EL (cell line): ENCODE data around the gene NADK.
"Not testable (repeated sequence)": the region's sequence is repeated elsewhere in the genome, so short reads cannot be mapped to it uniquely, and the experiment has no call there.

Experiments
- DNase-seq: peaks from one replicate; pipeline ENCODE4 v3.0.0-alpha.2; 2016

Gene NADK

DNA sequence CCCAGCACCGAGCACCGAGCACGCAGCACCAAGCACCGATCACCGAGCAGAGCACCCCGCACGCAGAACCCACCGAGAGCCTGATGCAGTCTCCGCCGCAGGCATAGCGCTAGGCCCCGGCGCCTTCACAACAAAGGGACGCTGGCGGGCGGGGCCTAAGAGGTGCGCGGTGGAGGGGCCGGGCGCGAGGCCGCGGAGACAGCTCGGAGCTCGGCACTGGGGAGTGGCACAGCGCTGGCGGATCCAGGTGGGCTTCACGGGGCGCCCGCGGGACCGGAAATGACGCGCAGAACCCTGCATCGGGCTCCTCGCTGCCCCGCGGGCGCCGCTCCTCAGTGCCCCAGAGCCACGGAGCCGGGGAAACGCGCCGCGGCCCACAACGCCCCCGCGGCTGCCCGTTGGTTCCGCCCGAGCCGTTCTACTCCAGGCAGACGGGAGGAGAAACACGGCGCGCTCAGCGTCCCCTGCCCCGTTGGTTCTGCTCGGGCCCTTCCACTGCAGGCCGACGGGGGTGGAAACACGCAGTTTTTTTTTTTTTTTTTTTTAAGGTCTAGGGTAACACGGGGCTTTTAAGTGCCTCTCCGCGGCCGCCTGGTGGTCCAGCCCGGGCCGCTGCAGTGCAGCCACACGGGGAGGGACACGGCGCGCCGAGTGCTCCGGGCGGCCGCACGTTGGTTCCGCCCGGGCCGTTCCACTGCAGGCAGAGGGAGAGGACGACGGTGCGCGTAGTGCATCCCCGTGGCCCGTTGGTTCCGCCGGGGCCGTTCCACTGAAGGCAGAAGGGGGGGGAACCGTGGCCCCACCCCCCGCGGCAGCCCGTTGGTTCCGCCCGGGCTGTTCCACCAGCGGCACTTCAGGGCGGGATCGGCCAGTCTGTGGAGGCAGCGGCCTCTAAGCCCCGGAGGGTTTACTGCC, 32.4 kb downstream of the NADK start:
- DNase-seq: peak; percentile 70

DNA sequence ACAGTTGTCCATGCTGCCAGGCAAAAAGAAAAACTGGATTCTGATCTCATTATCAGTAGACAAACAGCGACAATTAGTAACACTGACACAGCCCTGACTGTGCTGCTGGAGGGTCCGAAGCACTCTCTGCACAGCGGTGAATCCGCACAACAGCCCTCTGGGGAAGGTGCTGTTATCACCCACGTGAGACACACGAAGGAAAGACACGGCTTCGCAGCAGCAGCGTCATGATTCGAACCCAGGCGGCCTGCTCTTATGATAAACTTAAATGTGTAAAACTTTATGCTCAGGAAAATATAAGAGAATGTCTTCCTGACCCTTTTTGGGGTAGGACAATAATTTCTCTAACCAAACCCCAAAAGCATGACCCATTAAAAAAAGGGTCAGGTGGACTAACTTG, 35.7 kb downstream of the NADK start:
- DNase-seq: not testable (repeated sequence)

- DNase-seq: peak; percentile 98
These were observed 37.3 kb downstream of the NADK start for GRCh38 chr1:1741013-1741412.

DNA sequence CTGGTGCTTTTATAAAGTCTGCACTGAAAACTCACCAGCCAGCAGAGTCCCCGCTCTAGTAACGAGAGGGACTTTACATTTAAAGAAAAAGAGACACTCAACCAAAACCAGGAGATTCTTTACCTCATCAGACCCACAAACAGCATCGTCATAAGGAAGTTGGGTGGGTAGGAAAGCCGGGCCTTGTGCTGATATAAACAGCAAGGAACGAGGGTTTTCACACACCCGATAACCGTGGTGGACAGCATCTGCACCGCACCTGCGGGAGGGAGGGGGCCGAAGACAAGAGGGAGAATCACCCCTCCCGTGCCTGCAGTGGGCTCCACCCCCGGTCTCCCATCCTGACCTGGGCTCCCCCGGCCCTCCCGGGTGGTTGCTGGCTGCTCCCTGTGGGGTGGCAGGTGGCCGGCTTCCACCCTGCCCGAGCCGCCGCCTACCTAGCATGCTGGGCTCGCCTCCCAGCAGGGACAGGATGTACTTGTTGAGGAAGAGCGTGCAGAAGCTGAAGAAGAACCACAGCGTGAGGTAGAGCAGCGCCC, 39.4 kb downstream of the NADK start:
- not testable (repeated sequence) for DNase-seq

DNA sequence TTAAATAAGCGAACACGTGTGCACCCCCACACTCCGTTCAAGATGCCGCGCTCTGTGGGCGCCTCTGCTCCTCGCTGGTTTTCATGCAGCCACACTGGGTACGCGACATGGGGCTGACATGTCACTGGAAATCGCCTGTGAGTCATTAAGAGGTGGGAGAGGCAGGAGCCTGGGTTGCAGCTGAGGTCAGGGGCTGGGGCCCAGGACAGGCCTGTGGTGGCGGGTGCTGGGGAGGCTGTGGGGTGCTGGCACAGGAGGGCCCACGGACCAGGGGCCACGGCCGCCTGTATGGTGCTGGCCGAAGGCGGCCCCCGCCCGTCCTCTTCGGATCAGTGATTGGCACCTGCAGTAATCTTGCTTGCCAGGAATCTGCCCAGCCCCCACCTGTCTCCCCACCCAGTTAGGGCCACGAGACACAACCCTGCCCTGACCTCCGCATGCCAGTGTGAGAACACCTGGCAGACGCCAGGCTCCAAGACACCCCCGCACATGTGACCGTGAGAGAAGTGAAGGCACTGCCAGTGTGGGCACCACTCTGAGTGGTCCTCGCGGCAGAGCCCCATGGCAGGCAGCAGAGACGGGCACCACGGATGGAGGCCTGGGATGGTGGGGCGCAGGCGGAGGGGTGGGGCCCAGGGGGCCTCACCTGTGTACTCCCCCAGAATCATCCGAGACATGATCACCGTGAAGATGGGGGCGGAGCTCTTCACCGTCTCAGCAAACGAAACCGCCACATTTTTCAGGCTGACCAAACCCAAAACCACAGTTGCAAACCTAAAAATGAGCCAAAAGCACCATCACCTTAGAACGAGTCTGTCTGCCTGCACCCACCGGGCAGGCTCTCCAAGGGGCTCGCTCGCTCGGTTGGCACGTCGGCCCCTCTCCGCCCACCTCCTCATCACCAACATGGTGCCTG, 40.3 kb downstream of the NADK start:
- not testable (repeated sequence) for DNase-seq

GRCh38 chr1:1732381-1732780, 45.9 kb downstream of the NADK start:
- DNase-seq: no peak

DNA sequence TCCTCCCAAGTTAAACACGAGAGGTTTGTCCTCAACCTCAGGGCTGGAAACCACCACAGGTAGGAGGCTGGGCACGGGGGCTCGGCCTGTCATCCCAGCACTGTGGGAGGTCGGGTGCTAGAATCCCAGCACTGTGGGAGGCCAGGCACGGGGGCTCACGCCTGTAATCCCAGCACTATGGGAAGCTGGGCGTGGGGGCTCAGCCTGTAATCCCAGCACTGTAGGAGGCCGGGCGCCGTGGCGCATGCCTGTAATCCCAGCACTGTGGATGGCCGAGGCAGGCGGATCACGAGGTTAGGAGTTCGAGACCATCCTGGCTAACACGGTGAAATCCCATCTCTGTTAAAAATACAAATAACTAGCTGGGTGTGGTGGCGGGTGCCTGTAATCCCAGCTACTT, 47.4 kb downstream of the NADK start:
- DNase-seq: no peak

- DNase-seq: not testable (repeated sequence)
These were observed 48.0 kb downstream of the NADK start for GRCh38 chr1:1730230-1730629.

GRCh38 chr1:1729116-1729816, 49.0 kb downstream of the NADK start:
- DNase-seq: not testable (repeated sequence)

GRCh38 chr1:1728308-1729005, 49.8 kb downstream of the NADK start:
- peak; percentile 66 for DNase-seq

DNA sequence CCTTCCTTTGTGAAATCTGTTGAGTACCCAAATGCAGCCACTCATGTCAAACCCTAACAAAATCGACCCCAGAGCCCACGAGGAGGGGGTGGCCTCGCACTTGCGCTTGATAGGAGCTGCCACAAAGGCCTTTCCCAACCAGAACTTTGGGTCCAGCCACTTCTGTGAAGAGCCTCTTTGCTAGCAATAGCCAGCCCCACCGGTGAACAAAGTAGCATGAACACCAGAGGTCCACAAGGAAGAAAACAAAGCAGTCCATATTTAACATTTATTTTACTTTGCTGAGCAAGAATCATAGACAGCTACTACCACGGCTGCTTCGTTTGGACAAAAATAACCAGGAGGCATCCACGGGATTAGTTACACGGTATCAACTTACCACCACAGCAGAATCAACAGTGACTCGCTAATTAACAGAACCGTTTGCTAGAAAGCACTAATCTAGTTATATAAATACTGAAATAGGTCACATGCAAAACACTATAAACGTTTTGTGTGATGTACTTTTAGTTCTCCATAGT, 51.1 kb downstream of the NADK start:
- DNase-seq: not testable (repeated sequence)

- not testable (repeated sequence) for DNase-seq
These were observed 52.2 kb downstream of the NADK start for GRCh38 chr1:1726088-1726487.

DNA sequence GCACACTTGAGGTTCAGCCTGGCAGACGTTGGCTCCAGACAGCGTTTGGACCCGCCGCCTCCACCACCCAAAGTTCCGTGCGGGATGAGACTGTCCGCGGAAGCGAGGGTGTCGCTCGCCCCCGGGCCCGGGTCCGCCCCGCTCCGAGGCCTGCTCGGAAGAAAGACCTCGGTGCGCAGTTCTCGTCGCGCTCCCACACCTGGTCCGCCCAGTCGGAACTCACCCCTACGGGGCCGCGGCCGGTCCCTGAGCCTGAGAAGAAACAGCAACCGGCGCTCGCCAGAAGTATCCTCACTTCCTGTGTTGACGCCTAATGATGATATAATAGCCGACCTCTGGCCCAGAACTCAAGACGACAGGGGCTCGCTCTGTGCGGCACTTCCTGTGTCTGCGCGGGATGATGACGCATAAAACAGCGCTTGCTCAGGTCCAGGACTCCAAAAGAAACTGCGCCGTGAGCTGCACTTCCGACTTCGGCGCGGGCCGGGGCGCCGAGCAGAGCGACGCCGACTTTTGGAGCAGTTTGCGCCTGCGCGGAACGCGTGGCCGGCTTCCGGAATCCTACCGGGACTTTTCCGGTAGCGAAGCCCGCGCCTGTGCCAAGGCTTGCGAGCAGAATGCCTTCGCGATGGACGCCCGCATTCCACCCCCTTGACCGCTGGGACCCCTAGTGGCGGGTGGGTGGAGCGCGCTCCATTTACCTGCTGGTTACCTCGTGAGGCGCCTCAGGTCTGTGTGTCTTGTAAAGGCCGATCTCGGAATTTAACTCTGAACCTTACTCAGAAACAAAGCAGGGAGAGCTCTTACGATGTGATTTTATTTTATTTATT, 54.0 kb downstream of the NADK start, which contains the start of gene CDK11A:
Gene CDK11A, minus strand, starts transcription at position 323 of the 830 bp plus-strand sequence. CDS start 1,539 bp downstream, outside the sequence.
- DNase-seq: peak; percentile 100

DNA sequence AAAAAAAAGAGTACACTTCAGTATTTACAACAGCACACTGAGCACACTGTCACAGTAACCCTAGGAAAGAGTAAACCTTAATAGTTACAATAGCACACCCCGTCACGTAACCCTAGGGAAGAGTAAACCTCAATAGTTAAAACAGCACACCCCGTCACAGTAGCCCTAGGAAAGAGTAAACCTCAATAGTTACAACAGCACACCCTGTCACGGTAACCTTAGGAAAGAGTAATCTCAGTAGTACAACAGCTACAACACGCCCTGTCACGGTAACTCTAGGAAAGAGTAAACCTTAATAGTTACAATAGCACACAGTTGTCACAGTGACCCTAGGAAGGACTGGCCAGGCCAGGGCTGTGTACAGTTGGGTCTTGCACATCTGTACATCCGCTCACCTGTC, 57.1 kb downstream of the NADK start:
- DNase-seq: no peak

- DNase-seq: not testable (repeated sequence)
These were observed 63.0 kb downstream of the NADK start for GRCh38 chr1:1715109-1715883.

GRCh38 chr1:1707897-1708296, 70.4 kb downstream of the NADK start:
- DNase-seq: not testable (repeated sequence)

- not testable (repeated sequence) for DNase-seq
These were observed 71.0 kb downstream of the NADK start for GRCh38 chr1:1707241-1707640.

GRCh38 chr1:1705623-1706022, 72.6 kb downstream of the NADK start:
- not testable (repeated sequence) for DNase-seq

DNA sequence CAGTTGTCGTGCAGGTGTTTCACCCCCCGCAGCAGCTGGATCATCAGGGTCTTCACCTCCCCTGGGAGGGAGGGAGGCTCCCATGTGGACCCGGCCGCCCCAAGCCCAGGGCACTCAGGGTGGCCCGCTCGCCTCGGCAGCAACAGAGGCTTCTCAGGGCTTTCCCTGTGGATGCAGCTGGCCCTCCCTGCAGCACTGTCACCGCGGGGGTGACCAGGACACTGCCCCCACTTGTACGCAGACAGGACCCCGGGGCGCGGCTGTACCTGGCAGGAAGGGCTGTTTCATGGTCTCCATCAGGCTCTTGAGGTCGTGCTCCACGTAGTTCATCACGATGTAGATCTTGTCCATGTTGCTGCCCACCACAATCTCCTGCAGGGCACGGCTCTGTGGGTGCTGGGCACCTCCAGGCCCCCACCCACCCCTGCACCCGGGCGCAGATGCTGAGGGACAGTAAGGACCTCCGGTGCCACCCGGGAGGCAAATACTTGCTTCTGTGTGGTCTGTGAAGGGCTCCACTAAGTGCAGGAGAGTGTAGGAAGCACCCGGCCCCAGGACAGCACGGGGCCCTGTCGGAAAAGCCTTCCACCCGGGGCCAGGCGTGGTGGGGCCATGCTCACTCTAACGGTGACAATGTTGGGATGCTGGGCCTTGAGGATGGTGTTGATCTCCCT, 73.8 kb downstream of the NADK start:
- not testable (repeated sequence) for DNase-seq
